T-cell (primary cell): ENCODE results near the gene RASIP1. TPM values are rescaled to one million over a fixed set of nuclear protein-coding genes. Genes with fewer than 3 reads are reported as not detected.

ENCODE experiments used
- ATAC-seq, 4 experiments: fragments of 200-7000 bp in 3 of 4; fragments of 150-1000 bp in 1 of 4; cut with Tn5 transposase; replicated peaks in 1 of 4; 1 replicate in 3 of 4; 2 replicates in 1 of 4; pipeline ENCODE4 v1.10.0; 2021; ENCODE audit warnings: moderate library complexity in 3 of 4, mild to moderate bottlenecking in 2 of 4, moderate number of reproducible peaks in 1 of 4
- CTCF ChIA-PET, 2 donors: fragments of 300-600 bp; sonication (Branson Sonifier 250); formaldehyde crosslinking; loops; one replicate each; lab custom pipeline; 2022; ENCODE audit warnings: antibody characterized with exemption in 2 of 2; lab: Charles Lee
- POLR2A ChIA-PET, 2 donors: fragments of 300-600 bp; sonication (Branson Sonifier 250); formaldehyde crosslinking; loops; one replicate each; lab custom pipeline; 2022; ENCODE audit warnings: antibody characterized with exemption in 2 of 2; lab: Charles Lee
- DNase-seq, 35 experiments: peaks; one replicate each; pipeline versions ENCODE4 v3.0.0 to v3.0.0-alpha.2; 2013 to 2023
- H3K27ac ChIP-seq: one replicate; pipeline ENCODE4 v1.5.1; 2013; ENCODE audit warnings: low read length
- H3K27me3 ChIP-seq, 2 experiments: replicated peaks in 1 of 2; 1 replicate in 1 of 2; 2 replicates in 1 of 2; pipeline versions ENCODE4 v1.6.1 to v1.7.0; 2013; ENCODE audit warnings: low read length in 1 of 2, mixed read lengths in 1 of 2; ENCODE audit not compliant: control insufficient read depth in 2 of 2, insufficient read depth in 2 of 2; ENCODE audit errors: extremely low read depth in 1 of 2
- H3K36me3 ChIP-seq, 2 donors: 1 replicate in 1 of 2; 2 replicates in 1 of 2; pipeline versions ENCODE4 v1.6.1 to v1.7.0; 2013; ENCODE audit warnings: low read length in 1 of 2; ENCODE audit not compliant: control insufficient read depth in 2 of 2, insufficient read depth in 1 of 2; ENCODE audit errors: extremely low read depth in 1 of 2
- H3K4me1 ChIP-seq, 2 experiments: 1 replicate in 1 of 2; 2 replicates in 1 of 2; pipeline versions ENCODE4 v1.6.1 to v1.7.0; 2013; ENCODE audit warnings: low read length in 2 of 2, mixed read lengths in 1 of 2; ENCODE audit not compliant: insufficient read depth in 2 of 2, control insufficient read depth in 1 of 2; ENCODE audit errors: extremely low read depth in 1 of 2
- H3K4me3 ChIP-seq, 2 donors: 1 replicate in 1 of 2; 2 replicates in 1 of 2; pipeline versions ENCODE4 v1.5.1 to v1.7.0; 2013; ENCODE audit warnings: mild to moderate bottlenecking in 2 of 2, low read length in 1 of 2, moderate library complexity in 1 of 2; ENCODE audit not compliant: control insufficient read depth in 1 of 2; ENCODE audit errors: extremely low read depth in 1 of 2
- H3K9me3 ChIP-seq: 2 replicates; pipeline ENCODE4 v1.7.0; 2013
- H3K27ac Mint-ChIP-seq, 2 donors: one replicate each; pipeline ENCODE4 v1.8.0; 2020 to 2021; ENCODE audit warnings: mild to moderate bottlenecking in 2 of 2, mixed read lengths in 2 of 2
- H3K27me3 Mint-ChIP-seq, 2 donors: one replicate each; pipeline ENCODE4 v1.8.0; 2021 to 2022; ENCODE audit warnings: mixed read lengths in 2 of 2
- H3K36me3 Mint-ChIP-seq: one replicate; pipeline ENCODE4 v1.8.0; 2021; ENCODE audit warnings: mixed read lengths
- H3K4me1 Mint-ChIP-seq, 3 donors: one replicate each; pipeline ENCODE4 v1.8.0; 2020 to 2022; ENCODE audit warnings: mixed read lengths in 3 of 3, mild to moderate bottlenecking in 1 of 3
- H3K4me3 Mint-ChIP-seq, 3 donors: one replicate each; pipeline ENCODE4 v1.8.0; 2020 to 2022; ENCODE audit warnings: mild to moderate bottlenecking in 3 of 3, mixed read lengths in 3 of 3, moderate library complexity in 3 of 3
- H3K9me3 Mint-ChIP-seq, 3 donors: one replicate each; pipeline ENCODE4 v1.8.0; 2020 to 2022; ENCODE audit warnings: mixed read lengths in 3 of 3
- WGBS: methylation state at CpG from one replicate; pipeline ENCODE4 v1.1.5; 2013; ENCODE audit warnings: missing lambda C conversion rate; ENCODE audit not compliant: insufficient coverage; 5-methylcytosine and 5-hydroxymethylcytosine counted together
- total RNA-seq, 35 experiments: library from RNA in 6 of 35; stranded (reverse) in 6 of 35; fragments of 120-200 nt in 1 of 35; gene quantifications; one replicate each; pipeline versions ENCODE4 v1.2.1 to v1.2.4 and lab custom pipeline; 2013 to 2026

Gene RASIP1
- total RNA-seq, 5 donors from 2014 or later (not counting 1 experiment from before 2014, with no cell fraction given): 0.23 to 0.65 (median 0.32) TPM; not detected in 2

DNA sequence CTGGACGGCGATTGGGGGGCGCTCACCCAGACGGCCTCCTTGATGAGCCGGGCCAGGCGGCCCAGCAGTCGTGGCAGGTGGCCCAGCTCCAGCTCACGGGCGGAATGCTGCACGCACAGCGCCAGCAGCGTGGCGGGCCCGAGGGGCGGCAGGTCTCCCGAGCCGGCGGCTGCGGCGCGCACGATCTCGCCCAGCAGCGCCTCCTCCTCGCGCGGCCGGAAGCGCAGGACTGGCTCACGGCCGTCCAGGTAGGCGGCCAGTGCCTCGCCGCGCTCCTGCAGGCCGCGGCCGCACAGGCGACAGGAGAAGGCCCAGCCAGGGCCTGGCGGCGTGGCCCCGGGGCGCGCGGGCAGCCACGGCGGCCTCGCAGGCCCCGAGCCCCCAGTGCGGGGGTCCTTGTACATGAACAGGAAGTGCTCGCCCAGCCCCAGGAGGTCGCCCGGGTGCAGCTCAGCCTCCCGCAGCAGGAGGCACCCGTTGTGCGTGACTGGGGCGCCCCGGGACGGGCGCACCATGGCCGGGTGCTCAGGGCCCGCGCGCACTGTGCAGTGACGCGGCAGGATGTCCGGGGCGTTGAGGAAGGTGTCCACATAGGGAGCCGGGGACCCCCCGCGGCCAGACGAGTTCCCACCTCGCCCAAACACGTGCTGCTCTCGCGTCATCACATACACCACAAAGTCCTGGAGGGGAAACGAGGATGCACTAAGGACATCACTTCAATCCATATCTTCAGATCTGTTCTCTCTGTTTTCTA is 11.3 kb downstream of the RASIP1 start:
- Histone ChIP-seq H3K9me3 (peaks cover 3% of the 10 kb centered on the region), H3K4me1 (peaks cover 11 to 27% of the 10 kb centered on the region in 2 experiments), H3K27ac (no peak overlapping the region), H3K36me3 (no peaks in the 10 kb centered on the region), H3K4me3 (no peak overlapping the region), H3K27me3 (no peaks in the 10 kb centered on the region)
- H3K9me3 Mint-ChIP-seq: peaks cover 7 to 15% (median 15%) of the 10 kb centered on the region in 3 donors
- DNase-seq: no peak
- ChIA-PET POLR2A (interaction anchor here in 1 of 2 donors (0.7 kb wide), 1 partner anchor 1205 kb away, joined by 10 read pairs; no protein-coding TSS in a partner anchor), CTCF (no interaction called here)
- H3K27me3 Mint-ChIP-seq: peaks cover 0 to 5% of the 10 kb centered on the region in 2 donors
- H3K27ac Mint-ChIP-seq: no peak overlapping the region
- no peak for ATAC-seq
- H3K4me3 Mint-ChIP-seq: no peak overlapping the region
- H3K4me1 Mint-ChIP-seq: peaks cover 22 to 25% (median 23%) of the 10 kb centered on the region in 3 donors
- peaks cover 9% of the 10 kb centered on the region for H3K36me3 Mint-ChIP-seq
- WGBS: 94% methylated on average over 69 of the region's 77 CpGs

GRCh38 chr19:48726556-48726955 is 13.9 kb downstream of the RASIP1 start:
- Mint-ChIP-seq H3K4me3 (peak overlapping the region in 2 of 3 donors; percentile 2 to 48), H3K27ac (peak overlapping the region; percentile 68 to 71), H3K36me3 (peaks cover 9% of the 10 kb centered on the region), H3K27me3 (no peaks in the 10 kb centered on the region), H3K4me1 (peaks cover 22 to 26% (median 25%) of the 10 kb centered on the region in 3 donors), H3K9me3 (peaks cover 7 to 15% (median 15%) of the 10 kb centered on the region in 3 donors)
- ATAC-seq (peak in 3 of 4 experiments; percentile 29 to 47 (median 39)), DNase-seq (peak in 9 of 35 experiments; percentile 13 to 68 (median 38))
- H3K9me3 ChIP-seq: peaks cover 3% of the 10 kb centered on the region
- peak overlapping the region; percentile 35 for H3K27ac ChIP-seq
- H3K4me1 ChIP-seq: peaks cover 11 to 30% of the 10 kb centered on the region in 2 experiments
- no peaks in the 10 kb centered on the region for H3K36me3 ChIP-seq
- ChIA-PET CTCF (no interaction called here), POLR2A (interaction anchor here in 1 of 2 donors (0.5 kb wide), 1 partner anchor 18 kb away, joined by 4 read pairs; no protein-coding TSS in a partner anchor)
- no peaks in the 10 kb centered on the region for H3K27me3 ChIP-seq
- H3K4me3 ChIP-seq: peak overlapping the region in 1 of 2 donors; percentile 51
- 50% methylated on average over 2 of the region's 2 CpGs for WGBS

GRCh38 chr19:48724796-48725753 is 15.3 kb downstream of the RASIP1 start:
- peak overlapping the region; percentile 77 for H3K27ac ChIP-seq
- H3K4me3 Mint-ChIP-seq: peak overlapping the region; percentile 7 to 74 (median 39)
- CTCF ChIA-PET: interaction anchor here in 1 of 2 donors (0.5 kb wide), 1 partner anchor 129 kb away, joined by 7 read pairs; no protein-coding TSS in a partner anchor

DNA sequence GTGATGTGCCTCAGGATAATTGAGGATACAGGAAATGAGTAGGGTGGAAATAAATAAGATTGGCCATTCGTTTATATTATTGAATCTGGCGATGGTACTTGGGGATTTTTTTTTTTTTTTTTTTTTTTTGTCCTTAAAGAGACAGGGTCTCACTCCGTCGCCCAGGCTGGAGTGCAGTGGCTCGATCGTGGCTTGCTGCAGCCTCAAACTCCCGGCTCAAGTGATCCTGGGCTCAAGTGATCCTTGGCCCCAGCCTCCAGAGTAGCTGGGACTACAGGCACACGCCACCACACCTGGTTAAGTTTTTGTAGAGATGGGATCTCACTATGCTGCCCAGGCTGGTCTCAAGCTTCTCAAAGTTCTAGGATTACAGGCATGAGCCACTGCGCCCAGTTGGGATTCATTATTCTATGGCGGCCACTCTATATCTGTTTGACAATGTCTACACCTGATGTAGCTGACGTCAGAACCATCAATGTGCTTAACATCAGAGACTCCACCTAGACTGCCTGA is 18.2 kb downstream of the RASIP1 start:
- Mint-ChIP-seq H3K4me1 (peaks cover 31 to 34% (median 33%) of the 10 kb centered on the region in 3 donors), H3K9me3 (peaks cover 7 to 15% (median 11%) of the 10 kb centered on the region in 3 donors), H3K4me3 (no peak overlapping the region), H3K27me3 (no peaks in the 10 kb centered on the region), H3K27ac (no peak overlapping the region), H3K36me3 (peaks cover 9% of the 10 kb centered on the region)
- WGBS: 98% methylated on average over 7 of the region's 11 CpGs
- CTCF ChIA-PET: no interaction called here
- ATAC-seq: no peak
- peaks cover 3% of the 10 kb centered on the region for H3K9me3 ChIP-seq
- POLR2A ChIA-PET: no interaction called here
- H3K27me3 ChIP-seq: no peaks in the 10 kb centered on the region
- H3K27ac ChIP-seq: no peak overlapping the region
- H3K4me1 ChIP-seq: peaks cover 14 to 43% of the 10 kb centered on the region in 2 experiments
- no peak overlapping the region for H3K4me3 ChIP-seq
- H3K36me3 ChIP-seq: no peaks in the 10 kb centered on the region
- DNase-seq: no peak

More at GRCh38 chr19:48724796-48725753, 15.3 kb downstream of the RASIP1 start:
- Mint-ChIP-seq H3K27me3 (no peaks in the 10 kb centered on the region), H3K27ac (peak overlapping the region; percentile 89 to 95), H3K9me3 (peaks cover 7 to 15% (median 15%) of the 10 kb centered on the region in 3 donors), H3K36me3 (peaks cover 9% of the 10 kb centered on the region), H3K4me1 (peaks cover 31 to 36% (median 33%) of the 10 kb centered on the region in 3 donors)
- Histone ChIP-seq H3K9me3 (peaks cover 3% of the 10 kb centered on the region), H3K36me3 (no peaks in the 10 kb centered on the region), H3K4me3 (no peak overlapping the region), H3K4me1 (peaks cover 14 to 43% of the 10 kb centered on the region in 2 experiments), H3K27me3 (no peaks in the 10 kb centered on the region)
- POLR2A ChIA-PET: interaction anchor here in 1 of 2 donors (0.6 kb wide), 2 partner anchors 111 to 229 kb away, joined by 3 to 4 read pairs; partner anchors contain the start of gene HSD17B14
- 60% methylated on average over 6 of the region's 11 CpGs for WGBS
- DNase-seq (peak in 13 of 35 experiments; percentile 23 to 78 (median 40)), ATAC-seq (peak; percentile 23 to 59 (median 40))

GRCh38 chr19:48720613-48721296 is 19.7 kb downstream of the RASIP1 start:
- peak overlapping the region; percentile 94 for H3K27ac ChIP-seq
- peak overlapping the region; percentile 98 to 100 for H3K27ac Mint-ChIP-seq
- no peaks in the 10 kb centered on the region for H3K9me3 ChIP-seq
- no peaks in the 10 kb centered on the region for H3K27me3 Mint-ChIP-seq
- ATAC-seq (peak; percentile 86 to 92 (median 90)), DNase-seq (peak; percentile 76 to 96 (median 90))
- CTCF ChIA-PET: interaction anchor here in 1 of 2 donors (0.9 kb wide), 1 partner anchor 273 kb away, joined by 3 read pairs; the partner anchor contains the start of genes GYS1 and RUVBL2
- H3K36me3 Mint-ChIP-seq: peaks cover 3% of the 10 kb centered on the region
- whole genome bisulfite sequencing: 5% methylated on average over 34 of the region's 42 CpGs
- no peaks in the 10 kb centered on the region for H3K27me3 ChIP-seq
- peaks cover 2 to 7% (median 7%) of the 10 kb centered on the region in 3 donors for H3K9me3 Mint-ChIP-seq
- peak overlapping the region; percentile 82 to 97 (median 95) for H3K4me3 Mint-ChIP-seq
- H3K4me1 Mint-ChIP-seq: peaks cover 21 to 27% (median 22%) of the 10 kb centered on the region in 3 donors
- no peaks in the 10 kb centered on the region for H3K36me3 ChIP-seq
- peaks cover 8 to 29% of the 10 kb centered on the region in 2 experiments for H3K4me1 ChIP-seq
- POLR2A ChIA-PET: no interaction called here
- H3K4me3 ChIP-seq: peak overlapping the region; percentile 74 to 78
